Activated T-helper 1 cell treated with anti-CD3 and anti-CD28 coated beads, Interleukin-12 subunit alpha, Interleukin-12 subunit beta, Interleukin-2, Interleukin-4 antibody, amounts not matched to agents 30 ng/mL and 10 ng/mL and 1 ng/mL, durations not matched to agents 14 hours and 24 hours and 36 hours (primary cell): Measurements from ENCODE around the gene RASD1. TPM values are rescaled to one million over a fixed set of nuclear protein-coding genes. Genes with fewer than 3 reads are reported as not detected.

Experiments used
- DNase-seq: peaks from one replicate; pipeline ENCODE4 v3.0.0; 2021; ENCODE audit warnings: low spot score
- H3K27ac Mint-ChIP-seq: one replicate; pipeline ENCODE4 v1.8.0; 2021; ENCODE audit warnings: mild to moderate bottlenecking, mixed read lengths
- H3K27me3 Mint-ChIP-seq: one replicate; pipeline ENCODE4 v1.8.0; 2022; ENCODE audit warnings: mild to moderate bottlenecking, moderate library complexity, mixed read lengths; ENCODE audit not compliant: insufficient read depth
- H3K36me3 Mint-ChIP-seq: one replicate; pipeline ENCODE4 v1.8.0; 2021; ENCODE audit warnings: low read depth, mixed read lengths
- H3K4me1 Mint-ChIP-seq: one replicate; pipeline ENCODE4 v1.8.0; 2021; ENCODE audit warnings: low read depth, mixed read lengths
- H3K4me3 Mint-ChIP-seq: one replicate; pipeline ENCODE4 v1.8.0; 2021; ENCODE audit warnings: mild to moderate bottlenecking, moderate library complexity, mixed read lengths
- H3K9me3 Mint-ChIP-seq: one replicate; pipeline ENCODE4 v1.8.0; 2021; ENCODE audit warnings: mixed read lengths
- intact Hi-C: fragments of 100-400 bp; cut with micrococcal nuclease; formaldehyde crosslinking; loops from one replicate; pipeline ENCODE4 v1.15.1; 2024
- total RNA-seq: library from RNA; stranded (reverse); gene quantifications from 2 replicates; pipeline ENCODE4 v1.2.3, GENCODE V29; 2022

RASD1 gene
- total RNA-seq, 1 donor from 2014 or later: 12.9 TPM

GRCh38 chr17:17535957-17536356 is 39.8 kb upstream of the RASD1 start:
- Mint-ChIP-seq H3K27me3 (no peaks in the 10 kb centered on the region), H3K4me1 (no peaks in the 10 kb centered on the region), H3K4me3 (no peak overlapping the region), H3K36me3 (no peaks in the 10 kb centered on the region), H3K27ac (no peak overlapping the region), H3K9me3 (no peaks in the 10 kb centered on the region)
- intact Hi-C loops: no loop called here
- no peak for DNase-seq

- Mint-ChIP-seq H3K9me3 (no peaks in the 10 kb centered on the region), H3K27me3 (no peaks in the 10 kb centered on the region), H3K27ac (no peak overlapping the region), H3K36me3 (no peaks in the 10 kb centered on the region), H3K4me1 (no peaks in the 10 kb centered on the region), H3K4me3 (no peak overlapping the region)
- intact Hi-C loops: no loop called here
- no peak for DNase-seq
Measured at GRCh38 chr17:17533901-17534441, 37.8 kb upstream of the RASD1 start.

GRCh38 chr17:17532991-17533390 is 36.8 kb upstream of the RASD1 start:
- H3K4me1 Mint-ChIP-seq: no peaks in the 10 kb centered on the region
- H3K27ac Mint-ChIP-seq: no peak overlapping the region
- H3K9me3 Mint-ChIP-seq: no peaks in the 10 kb centered on the region
- no peaks in the 10 kb centered on the region for H3K27me3 Mint-ChIP-seq
- no peak for DNase-seq
- no peaks in the 10 kb centered on the region for H3K36me3 Mint-ChIP-seq
- H3K4me3 Mint-ChIP-seq: no peak overlapping the region
- intact Hi-C loops: no loop called here

GRCh38 chr17:17531156-17531555 is 35.0 kb upstream of the RASD1 start:
- H3K27ac Mint-ChIP-seq: no peak overlapping the region
- intact Hi-C loops: no loop called here
- H3K36me3 Mint-ChIP-seq: no peaks in the 10 kb centered on the region
- DNase-seq: no peak
- no peaks in the 10 kb centered on the region for H3K27me3 Mint-ChIP-seq
- no peak overlapping the region for H3K4me3 Mint-ChIP-seq
- H3K9me3 Mint-ChIP-seq: no peaks in the 10 kb centered on the region
- H3K4me1 Mint-ChIP-seq: no peaks in the 10 kb centered on the region

GRCh38 chr17:17528696-17529652 is 32.8 kb upstream of the RASD1 start:
- Mint-ChIP-seq H3K27me3 (no peaks in the 10 kb centered on the region), H3K4me3 (no peak overlapping the region), H3K36me3 (no peaks in the 10 kb centered on the region), H3K4me1 (no peaks in the 10 kb centered on the region), H3K9me3 (no peaks in the 10 kb centered on the region), H3K27ac (no peak overlapping the region)
- intact Hi-C loops: no loop called here
- no peak for DNase-seq

GRCh38 chr17:17527956-17528500 is 31.8 kb upstream of the RASD1 start:
- Mint-ChIP-seq H3K27me3 (no peaks in the 10 kb centered on the region), H3K4me1 (no peaks in the 10 kb centered on the region), H3K27ac (no peak overlapping the region), H3K36me3 (no peaks in the 10 kb centered on the region), H3K4me3 (no peak overlapping the region), H3K9me3 (no peaks in the 10 kb centered on the region)
- DNase-seq: no peak
- intact Hi-C loops: no loop called here

- H3K4me1 Mint-ChIP-seq: no peaks in the 10 kb centered on the region
- H3K27me3 Mint-ChIP-seq: no peaks in the 10 kb centered on the region
- intact Hi-C loops: no loop called here
- H3K4me3 Mint-ChIP-seq: no peak overlapping the region
- no peak for DNase-seq
- H3K9me3 Mint-ChIP-seq: no peaks in the 10 kb centered on the region
- H3K27ac Mint-ChIP-seq: no peak overlapping the region
- H3K36me3 Mint-ChIP-seq: no peaks in the 10 kb centered on the region
Measured at GRCh38 chr17:17527534-17527933, 31.3 kb upstream of the RASD1 start.

DNA sequence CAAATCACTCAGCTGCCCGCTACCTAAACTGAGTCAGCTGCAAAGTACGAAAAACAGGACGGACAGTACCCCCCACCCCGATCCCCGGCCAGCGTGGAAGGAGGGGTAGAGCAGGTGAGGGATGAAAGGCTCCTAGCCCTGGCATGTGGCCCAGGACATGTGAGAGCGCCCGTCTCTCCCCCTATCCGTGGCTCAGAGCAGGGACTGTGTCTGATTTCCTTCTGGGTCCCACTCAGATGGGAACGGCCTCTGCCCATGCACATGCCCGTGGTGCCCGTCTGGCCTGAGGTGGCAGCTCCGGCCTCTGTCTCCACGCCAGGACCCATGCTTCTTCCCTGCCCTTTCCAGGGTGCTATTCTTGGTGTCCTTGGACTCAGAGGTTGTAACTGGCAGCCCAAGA is 30.2 kb upstream of the RASD1 start:
- intact Hi-C loops: no loop called here
- no peak overlapping the region for H3K27ac Mint-ChIP-seq
- no peak overlapping the region for H3K4me3 Mint-ChIP-seq
- H3K4me1 Mint-ChIP-seq: no peaks in the 10 kb centered on the region
- H3K9me3 Mint-ChIP-seq: no peaks in the 10 kb centered on the region
- no peaks in the 10 kb centered on the region for H3K36me3 Mint-ChIP-seq
- no peak for DNase-seq
- no peaks in the 10 kb centered on the region for H3K27me3 Mint-ChIP-seq

- Mint-ChIP-seq H3K4me1 (no peaks in the 10 kb centered on the region), H3K4me3 (no peak overlapping the region), H3K27ac (no peak overlapping the region), H3K9me3 (no peaks in the 10 kb centered on the region), H3K36me3 (no peaks in the 10 kb centered on the region), H3K27me3 (no peaks in the 10 kb centered on the region)
- no peak for DNase-seq
- intact Hi-C loops: no loop called here
Measured at GRCh38 chr17:17525956-17526355, 29.8 kb upstream of the RASD1 start.

- H3K27ac Mint-ChIP-seq: no peak overlapping the region
- H3K27me3 Mint-ChIP-seq: no peaks in the 10 kb centered on the region
- H3K4me3 Mint-ChIP-seq: no peak overlapping the region
- no peak for DNase-seq
- no peaks in the 10 kb centered on the region for H3K4me1 Mint-ChIP-seq
- intact Hi-C loops: no loop called here
- H3K9me3 Mint-ChIP-seq: no peaks in the 10 kb centered on the region
- no peaks in the 10 kb centered on the region for H3K36me3 Mint-ChIP-seq
Measured at GRCh38 chr17:17525311-17525710, 29.1 kb upstream of the RASD1 start.

- H3K36me3 Mint-ChIP-seq: no peaks in the 10 kb centered on the region
- intact Hi-C loops: no loop called here
- H3K27ac Mint-ChIP-seq: no peak overlapping the region
- no peaks in the 10 kb centered on the region for H3K9me3 Mint-ChIP-seq
- H3K27me3 Mint-ChIP-seq: no peaks in the 10 kb centered on the region
- no peak overlapping the region for H3K4me3 Mint-ChIP-seq
- DNase-seq: no peak
- no peaks in the 10 kb centered on the region for H3K4me1 Mint-ChIP-seq
Measured at GRCh38 chr17:17523731-17524490, 27.7 kb upstream of the RASD1 start.

DNA sequence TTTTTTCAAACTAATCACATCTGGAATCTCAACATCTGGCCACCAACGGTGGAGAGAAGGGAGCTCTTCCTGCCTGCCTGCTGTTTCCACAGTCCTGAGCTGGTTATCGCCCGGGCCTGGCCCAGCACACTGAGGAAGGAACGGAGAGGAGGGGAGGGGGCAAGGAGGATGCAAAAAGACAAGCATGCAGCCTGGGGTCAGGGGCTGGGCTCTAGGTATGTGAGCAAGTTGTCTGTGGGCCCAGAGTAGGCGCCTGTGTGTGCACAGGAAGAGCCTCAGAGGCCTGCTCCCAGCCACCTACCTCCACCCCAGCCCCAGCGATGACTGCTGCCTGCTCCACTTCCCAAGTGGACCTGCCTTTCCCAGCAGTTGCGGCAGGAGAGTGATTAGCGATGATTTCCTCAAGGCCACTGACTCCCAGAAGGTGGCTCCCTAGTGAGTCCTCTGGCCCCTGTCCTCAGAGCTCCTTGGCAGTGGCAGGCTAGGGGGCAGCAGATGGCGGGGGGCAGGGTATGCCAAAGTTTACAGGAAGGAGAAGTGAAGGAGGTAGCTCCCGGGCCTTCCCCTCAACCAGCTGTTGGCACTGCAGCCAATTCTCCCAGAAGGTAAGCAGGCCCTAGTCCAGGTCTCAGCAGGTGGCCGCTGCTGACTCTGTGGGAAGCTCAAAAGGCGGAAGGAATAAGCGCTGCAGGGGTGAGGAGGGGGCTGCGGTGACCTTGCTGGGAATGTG is 27.0 kb upstream of the RASD1 start:
- no peaks in the 10 kb centered on the region for H3K36me3 Mint-ChIP-seq
- no peak overlapping the region for H3K27ac Mint-ChIP-seq
- H3K9me3 Mint-ChIP-seq: no peaks in the 10 kb centered on the region
- DNase-seq: no peak
- no peaks in the 10 kb centered on the region for H3K27me3 Mint-ChIP-seq
- no peak overlapping the region for H3K4me3 Mint-ChIP-seq
- H3K4me1 Mint-ChIP-seq: no peaks in the 10 kb centered on the region
- intact Hi-C loops: no loop called here
